GM23248 (cell line): ENCODE results near the gene DNAJC1. TPM values are rescaled to one million over a fixed set of nuclear protein-coding genes. Genes with fewer than 3 reads are reported as not detected.

ENCODE experiments used
- DNase-seq: peaks from one replicate; pipeline ENCODE4 v3.0.0-alpha.2; 2015
- H2AFZ ChIP-seq: fragments of 200-600 bp; sonication (generic); 2 replicates; pipeline ENCODE4 v1.6.1; 2016; ENCODE audit warnings: antibody characterized with exemption
- H3F3A ChIP-seq: fragments of 200-600 bp; sonication (generic); 2 replicates; pipeline ENCODE4 v1.6.1; 2016; ENCODE audit warnings: mild to moderate bottlenecking, antibody characterized with exemption, mixed run types; ENCODE audit not compliant: insufficient read depth
- H3K27ac ChIP-seq: fragments of 200-600 bp; sonication (generic); 2 replicates; pipeline ENCODE4 v1.5.1; 2016; ENCODE audit warnings: mild to moderate bottlenecking
- H3K27me3 ChIP-seq: fragments of 200-600 bp; sonication (generic); replicated peaks from 2 replicates; pipeline ENCODE4 v1.6.1; 2016; ENCODE audit warnings: mild to moderate bottlenecking; ENCODE audit not compliant: insufficient read depth
- H3K36me3 ChIP-seq: fragments of 200-600 bp; sonication (generic); 2 replicates; pipeline ENCODE4 v1.6.1; 2016; ENCODE audit warnings: low read depth, mild to moderate bottlenecking
- H3K4me1 ChIP-seq: fragments of 200-600 bp; sonication (generic); 2 replicates; pipeline ENCODE4 v1.6.1; 2016; ENCODE audit warnings: mild to moderate bottlenecking; ENCODE audit not compliant: insufficient read depth
- H3K4me2 ChIP-seq: fragments of 200-600 bp; sonication (generic); one replicate; pipeline ENCODE4 v1.6.1; 2016; ENCODE audit warnings: mild to moderate bottlenecking; ENCODE audit not compliant: unreplicated experiment
- H3K4me3 ChIP-seq: fragments of 200-600 bp; sonication (generic); 2 replicates; pipeline ENCODE4 v1.5.1; 2016; ENCODE audit warnings: mild to moderate bottlenecking
- H3K79me2 ChIP-seq: fragments of 200-600 bp; sonication (generic); 2 replicates; pipeline ENCODE4 v1.6.1; 2016; ENCODE audit warnings: mild to moderate bottlenecking; ENCODE audit not compliant: insufficient read depth
- H3K9ac ChIP-seq: fragments of 200-600 bp; sonication (generic); 2 replicates; pipeline ENCODE4 v1.6.1; 2016; ENCODE audit warnings: mild to moderate bottlenecking
- H3K9me2 ChIP-seq: fragments of 200-600 bp; sonication (generic); 2 replicates; pipeline ENCODE4 v1.6.1; 2016; ENCODE audit warnings: mixed run types, mild to moderate bottlenecking, moderate library complexity; ENCODE audit not compliant: insufficient read depth
- H3K9me3 ChIP-seq: fragments of 200-600 bp; sonication (generic); one replicate; pipeline ENCODE4 v1.6.1; 2017; ENCODE audit warnings: low read depth
- H4K20me1 ChIP-seq: fragments of 200-600 bp; sonication (generic); 2 replicates; pipeline ENCODE4 v1.6.0; 2016; ENCODE audit not compliant: insufficient read depth
- EZH2 ChIP-seq: fragments of 200-600 bp; sonication (generic); IDR thresholded peaks from 2 replicates; pipeline ENCODE4 v1.6.1; 2018; ENCODE audit warnings: antibody characterized with exemption, mild to moderate bottlenecking; ENCODE audit not compliant: insufficient read depth, poor library complexity, severe bottlenecking
- EZH2phosphoT487 ChIP-seq: fragments of 200-600 bp; sonication (generic); IDR thresholded peaks from 2 replicates; pipeline ENCODE4 v1.6.1; 2018; ENCODE audit warnings: antibody characterized with exemption, moderate library complexity, mild to moderate bottlenecking, low read depth; ENCODE audit not compliant: insufficient read depth
- WGBS, 2 experiments: methylation state at CpG; one replicate each; pipeline ENCODE4 v1.1.6; 2015 to 2017; ENCODE audit warnings: low lambda C conversion rate in 2 of 2, low coverage in 1 of 2; ENCODE audit errors: missing lambda C conversion rate in 2 of 2; 5-methylcytosine and 5-hydroxymethylcytosine counted together
- in situ Hi-C: fragments of 300-500 bp; cut with MboI; formaldehyde crosslinking; loops from 2 replicates; pipeline ENCODE4 v1.15.0; 2020
- polyA plus RNA-seq: library from polyadenylated mRNA; unstranded; fragments of >200 nt; fragmentation: Nextera tagmentation; extraction: Ambion mirVana; gene quantifications from 2 replicates; pipeline ENCODE4 v1.2.1, GENCODE V29; 2016
- total RNA-seq: library from RNA; depleted of rRNA; stranded (reverse); fragments of >200 nt; shearing (Covaris generic); gene quantifications from 2 replicates; pipeline ENCODE4 v1.2.3, GENCODE V29; 2014

DNAJC1 gene
- total and polyA plus RNA-seq, 2 experiments from 2014 or later: 50.9 to 63.9 TPM

DNA sequence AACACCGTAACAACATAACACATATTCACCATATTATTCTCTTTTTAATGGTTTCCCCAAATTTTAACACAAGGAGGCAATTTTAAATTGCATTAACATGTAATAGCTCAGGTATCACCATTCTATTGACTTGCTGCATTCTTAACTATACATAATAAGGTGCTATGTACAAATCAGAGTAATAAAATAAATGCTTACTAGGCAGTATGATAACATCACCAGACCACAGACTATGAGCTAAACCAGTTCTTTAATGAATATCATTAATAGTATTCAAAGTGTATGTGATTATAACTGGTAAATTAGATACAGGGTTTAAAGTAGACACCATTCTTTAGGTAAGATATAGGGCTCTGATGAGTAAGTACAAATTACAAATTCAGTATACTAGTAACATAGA lies 226.6 kb downstream of the DNAJC1 start:
- Histone ChIP-seq H2AFZ (no peak overlapping the region), H3K27me3 (no peaks in the 10 kb centered on the region), H4K20me1 (no peaks in the 10 kb centered on the region), H3K9me2 (no peaks in the 10 kb centered on the region), H3K9ac (no peak overlapping the region), H3K36me3 (peaks cover 8% of the 10 kb centered on the region; the same call in 1 of the 2 replicates), H3K4me2 (no peak overlapping the region), H3K4me1 (no peaks in the 10 kb centered on the region), H3K79me2 (no peaks in the 10 kb centered on the region; the same call in 1 of the 2 replicates), H3K27ac (no peak overlapping the region), H3K9me3 (no peaks in the 10 kb centered on the region), H3F3A (no peaks in the 10 kb centered on the region), H3K4me3 (no peak overlapping the region)
- DNase-seq: no peak
- TF ChIP-seq EZH2phosphoT487: no peak
- TF ChIP-seq EZH2: no peak
- 96 to 100% methylated on average over 1 of the region's 1 CpG for WGBS, 2 experiments
- in situ Hi-C loops: no loop called here

DNA sequence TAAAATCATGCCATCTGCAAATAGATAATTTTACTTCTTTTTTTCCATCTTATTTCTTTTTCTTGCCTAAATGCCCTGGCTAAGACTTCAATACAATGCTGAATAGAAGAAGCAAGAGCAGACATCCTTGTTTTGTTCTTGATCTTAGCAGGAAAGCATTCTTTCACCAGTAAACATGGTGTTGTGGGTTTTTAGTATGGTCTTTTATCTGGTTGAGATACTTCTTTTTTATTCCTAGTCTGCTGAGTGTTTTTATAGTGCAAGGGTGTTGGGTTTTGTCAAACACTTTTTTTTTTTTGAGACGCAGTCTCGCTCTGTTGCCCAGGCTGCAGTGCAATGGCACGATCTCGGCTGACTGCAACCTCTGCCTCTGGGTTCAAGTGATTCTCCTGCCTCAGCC lies 232.3 kb downstream of the DNAJC1 start:
- 100% methylated on average over 4 of the region's 4 CpGs for WGBS, 2 experiments
- H3K9me3 ChIP-seq: no peaks in the 10 kb centered on the region
- no peak overlapping the region for H3K4me2 ChIP-seq
- no peak for DNase-seq
- H3K4me3 ChIP-seq: no peak overlapping the region
- in situ Hi-C loops: no loop called here
- no peak overlapping the region for H3K9ac ChIP-seq
- no peak overlapping the region for H2AFZ ChIP-seq
- no peaks in the 10 kb centered on the region for H3K4me1 ChIP-seq
- no peaks in the 10 kb centered on the region for H3F3A ChIP-seq
- TF ChIP-seq EZH2phosphoT487: no peak
- no peak for TF ChIP-seq EZH2
- no peaks in the 10 kb centered on the region for H3K79me2 ChIP-seq
- H3K9me2 ChIP-seq: no peaks in the 10 kb centered on the region
- H4K20me1 ChIP-seq: no peaks in the 10 kb centered on the region
- H3K27ac ChIP-seq: no peak overlapping the region
- H3K27me3 ChIP-seq: no peaks in the 10 kb centered on the region
- H3K36me3 ChIP-seq: peaks cover 6% of the 10 kb centered on the region; the same call in 1 of the 2 replicates

DNA sequence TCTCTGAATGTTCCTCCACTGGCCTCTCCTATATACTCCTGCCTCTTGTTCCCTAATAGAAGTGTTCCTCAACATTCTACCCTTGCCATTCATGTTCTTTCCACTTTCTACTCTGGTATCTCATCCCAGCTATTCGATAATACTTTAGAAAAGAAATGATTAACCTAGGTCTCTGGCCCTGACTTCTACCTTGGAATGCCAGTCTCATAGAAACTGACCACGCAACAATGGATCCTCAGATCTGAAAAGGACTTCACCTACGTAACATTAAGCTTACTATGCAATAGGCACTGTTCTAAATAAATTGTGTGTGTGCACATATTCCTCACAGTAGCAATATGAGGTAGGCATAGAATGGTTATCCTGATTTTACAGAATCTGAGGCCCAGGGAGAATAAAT lies 234.5 kb downstream of the DNAJC1 start:
- 98 to 100% methylated on average over 3 of the region's 3 CpGs for WGBS, 2 experiments
- TF ChIP-seq EZH2 (no peak), EZH2phosphoT487 (no peak)
- Histone ChIP-seq H3K9ac (no peak overlapping the region), H3F3A (no peaks in the 10 kb centered on the region), H3K9me3 (no peaks in the 10 kb centered on the region), H3K4me1 (no peaks in the 10 kb centered on the region), H3K4me2 (no peak overlapping the region), H3K36me3 (peaks cover 10% of the 10 kb centered on the region; the same call in 1 of the 2 replicates), H2AFZ (no peak overlapping the region), H3K27me3 (no peaks in the 10 kb centered on the region), H3K4me3 (no peak overlapping the region), H3K27ac (no peak overlapping the region), H3K9me2 (no peaks in the 10 kb centered on the region), H4K20me1 (no peaks in the 10 kb centered on the region), H3K79me2 (no peaks in the 10 kb centered on the region)
- in situ Hi-C loops: no loop called here
- DNase-seq: no peak

DNA sequence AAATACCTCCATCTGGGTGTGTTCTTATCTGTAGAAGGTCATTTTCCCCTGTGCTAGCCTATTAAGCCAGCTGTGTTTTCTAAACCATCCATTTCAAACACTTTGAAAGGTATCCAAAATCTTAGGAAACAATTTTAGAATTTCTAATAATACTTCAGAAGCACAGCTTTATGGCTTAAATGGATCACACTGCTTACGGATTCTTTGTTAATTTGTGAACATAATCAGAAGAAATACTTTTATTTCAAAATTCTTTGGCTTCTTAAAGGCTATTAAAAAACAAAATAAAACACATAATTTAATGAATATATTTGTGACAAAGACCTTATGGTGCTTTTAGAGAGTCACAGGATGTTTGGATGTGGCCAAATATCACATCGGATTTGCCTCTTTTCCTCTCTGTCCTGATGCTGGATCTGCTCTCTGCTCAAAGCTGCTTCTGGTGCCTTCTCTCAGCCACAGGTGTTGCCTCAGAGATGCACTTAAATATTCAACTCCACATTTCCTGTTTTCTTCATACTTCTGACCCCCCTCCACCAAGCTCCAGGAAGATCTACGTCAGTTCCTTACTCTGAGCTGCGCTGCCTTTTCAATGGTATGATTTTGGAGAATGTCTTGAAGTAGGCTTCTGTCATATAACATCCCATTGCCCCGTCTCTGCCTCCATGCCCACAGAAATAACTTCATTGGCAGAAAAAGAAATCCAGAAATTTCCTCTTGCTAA lies 238.9 kb downstream of the DNAJC1 start:
- Histone ChIP-seq H3K4me2 (no peak overlapping the region), H3K4me3 (no peak overlapping the region), H3K27me3 (no peaks in the 10 kb centered on the region), H3K9ac (no peak overlapping the region), H3K4me1 (no peaks in the 10 kb centered on the region), H2AFZ (no peak overlapping the region), H3K27ac (no peak overlapping the region), H3K79me2 (no peaks in the 10 kb centered on the region), H3K9me2 (no peaks in the 10 kb centered on the region), H3F3A (no peaks in the 10 kb centered on the region), H3K9me3 (no peaks in the 10 kb centered on the region), H3K36me3 (peaks cover 6% of the 10 kb centered on the region; the same call in 1 of the 2 replicates), H4K20me1 (no peaks in the 10 kb centered on the region)
- WGBS, 2 experiments: 89 to 91% methylated on average over 5 of the region's 5 CpGs
- TF ChIP-seq EZH2 (no peak), EZH2phosphoT487 (no peak)
- in situ Hi-C loops: no loop called here
- no peak for DNase-seq
